ENCODE results near the gene WDR59.

DNA sequence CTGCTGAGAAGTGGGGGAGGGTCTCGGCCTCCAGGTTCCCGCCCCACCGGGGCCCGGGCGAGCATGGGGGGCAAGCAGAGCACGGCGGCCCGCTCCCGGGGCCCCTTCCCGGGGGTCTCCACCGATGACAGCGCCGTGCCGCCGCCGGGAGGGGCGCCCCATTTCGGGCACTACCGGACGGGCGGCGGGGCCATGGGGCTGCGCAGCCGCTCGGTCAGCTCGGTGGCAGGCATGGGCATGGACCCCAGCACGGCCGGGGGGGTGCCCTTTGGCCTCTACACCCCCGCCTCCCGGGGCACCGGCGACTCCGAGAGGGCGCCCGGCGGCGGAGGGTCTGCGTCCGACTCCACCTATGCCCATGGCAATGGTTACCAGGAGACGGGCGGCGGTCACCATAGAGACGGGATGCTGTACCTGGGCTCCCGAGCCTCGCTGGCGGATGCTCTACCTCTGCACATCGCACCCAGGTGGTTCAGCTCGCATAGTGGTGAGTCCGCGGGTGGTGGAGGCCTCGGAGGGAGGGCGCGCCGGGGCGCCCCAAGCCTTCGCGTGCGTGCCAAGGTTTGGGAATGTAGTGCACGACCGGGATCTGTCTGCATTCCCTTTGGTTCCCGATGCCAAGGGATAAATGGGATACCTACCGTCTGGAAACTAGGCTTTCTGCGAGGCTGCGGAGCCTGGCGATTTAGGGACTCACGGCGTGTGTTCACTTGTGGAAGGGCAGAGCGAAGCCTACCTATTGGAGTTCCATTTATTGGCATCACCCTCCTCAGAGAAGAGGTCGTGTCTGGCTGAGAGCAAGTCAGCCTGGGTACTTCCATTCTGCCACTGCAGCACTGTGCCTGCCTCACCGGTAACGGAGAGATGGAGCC is 14.9 kb upstream of the WDR59 start:
- TF ChIP-seq, protein P1, sequence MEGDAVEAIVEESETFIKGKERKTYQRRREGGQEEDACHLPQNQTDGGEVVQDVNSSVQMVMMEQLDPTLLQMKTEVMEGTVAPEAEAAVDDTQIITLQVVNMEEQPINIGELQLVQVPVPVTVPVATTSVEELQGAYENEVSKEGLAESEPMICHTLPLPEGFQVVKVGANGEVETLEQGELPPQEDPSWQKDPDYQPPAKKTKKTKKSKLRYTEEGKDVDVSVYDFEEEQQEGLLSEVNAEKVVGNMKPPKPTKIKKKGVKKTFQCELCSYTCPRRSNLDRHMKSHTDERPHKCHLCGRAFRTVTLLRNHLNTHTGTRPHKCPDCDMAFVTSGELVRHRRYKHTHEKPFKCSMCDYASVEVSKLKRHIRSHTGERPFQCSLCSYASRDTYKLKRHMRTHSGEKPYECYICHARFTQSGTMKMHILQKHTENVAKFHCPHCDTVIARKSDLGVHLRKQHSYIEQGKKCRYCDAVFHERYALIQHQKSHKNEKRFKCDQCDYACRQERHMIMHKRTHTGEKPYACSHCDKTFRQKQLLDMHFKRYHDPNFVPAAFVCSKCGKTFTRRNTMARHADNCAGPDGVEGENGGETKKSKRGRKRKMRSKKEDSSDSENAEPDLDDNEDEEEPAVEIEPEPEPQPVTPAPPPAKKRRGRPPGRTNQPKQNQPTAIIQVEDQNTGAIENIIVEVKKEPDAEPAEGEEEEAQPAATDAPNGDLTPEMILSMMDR (IDR thresholded peaks at IDR 0.05), result no peak
- no peak for TF ChIP-seq ZFX (IDR thresholded peaks at IDR 0.05; ENCODE audit: borderline replicate concordance)

Measured in 22Rv1 (cell line).